GM12878 (cell line): ENCODE results near the gene DHDDS.

Experiments
- ATF2 ChIP-seq: IDR thresholded peaks from 2 replicates; pipeline ENCODE4 v1.6.1; 2012; ENCODE audit warnings: low read length, inconsistent platforms
- CTCF ChIP-seq, 3 experiments: IDR thresholded peaks in 2 of 3; conservative IDR thresholded peaks in 1 of 3; 2 replicates each; pipeline ENCODE4 v1.5.1; 2011; ENCODE audit warnings: low read depth in 3 of 3, low read length in 3 of 3, mild to moderate bottlenecking in 3 of 3, control low read depth in 2 of 3, moderate library complexity in 2 of 3, inconsistent platforms in 1 of 3, mixed read lengths in 1 of 3; ENCODE audit not compliant: control insufficient read depth in 2 of 3, insufficient read depth in 1 of 3; ENCODE audit errors: extremely low read depth in 1 of 3
- NFIC ChIP-seq: IDR thresholded peaks from 2 replicates; pipeline ENCODE4 v1.6.1; 2012; ENCODE audit warnings: low read depth, mild to moderate bottlenecking, inconsistent platforms, low read length, moderate library complexity
- NFXL1 ChIP-seq: fragments of 450-650 bp; IDR thresholded peaks from 2 replicates; pipeline ENCODE4 v1.6.1; 2017; ENCODE audit warnings: antibody characterized with exemption, mild to moderate bottlenecking, borderline replicate concordance
- NR2C2 ChIP-seq: IDR thresholded peaks from 2 replicates; pipeline ENCODE4 v1.6.1; 2011; ENCODE audit warnings: borderline replicate concordance, low read depth; ENCODE audit not compliant: control insufficient read depth, insufficient read length
- POLR2AphosphoS5 ChIP-seq: IDR thresholded peaks from 2 replicates; pipeline ENCODE4 v1.6.1; 2011; ENCODE audit warnings: mild to moderate bottlenecking, low read length, inconsistent platforms
- SRF ChIP-seq, 2 experiments: IDR thresholded peaks; 2 replicates each; pipeline ENCODE4 v1.6.1; 2011; ENCODE audit warnings: low read depth in 2 of 2, low read length in 2 of 2, mild to moderate bottlenecking in 1 of 2, moderate library complexity in 1 of 2

GRCh38 chr1:26408604-26409003, 23.5 kb upstream of the DHDDS start:
- TF ChIP-seq NR2C2 (no peak), ATF2 (no peak), CTCF (IDR thresholded peaks at IDR 0.05 in 2 of 3, conservative IDR thresholded peaks at IDR 0.05 in 1 of 3; ENCODE audit: control insufficient read depth in 2 of 3, extremely low read depth in 1 of 3, insufficient read depth in 1 of 3, low read depth in 3 of 3, low read length in 3 of 3) (no peak), NFXL1 (no peak), POLR2AphosphoS5 (no peak), SRF (IDR thresholded peaks at IDR 0.05; ENCODE audit: low read depth in 2 of 2, low read length in 2 of 2) (no peak), NFIC (no peak)
